ENCODE results near the gene CCNI.
"Not testable (repeated sequence)": the region's sequence is repeated elsewhere in the genome, so short reads cannot be mapped to it uniquely, and the experiment has no call there.

The CCNI gene, protein sequence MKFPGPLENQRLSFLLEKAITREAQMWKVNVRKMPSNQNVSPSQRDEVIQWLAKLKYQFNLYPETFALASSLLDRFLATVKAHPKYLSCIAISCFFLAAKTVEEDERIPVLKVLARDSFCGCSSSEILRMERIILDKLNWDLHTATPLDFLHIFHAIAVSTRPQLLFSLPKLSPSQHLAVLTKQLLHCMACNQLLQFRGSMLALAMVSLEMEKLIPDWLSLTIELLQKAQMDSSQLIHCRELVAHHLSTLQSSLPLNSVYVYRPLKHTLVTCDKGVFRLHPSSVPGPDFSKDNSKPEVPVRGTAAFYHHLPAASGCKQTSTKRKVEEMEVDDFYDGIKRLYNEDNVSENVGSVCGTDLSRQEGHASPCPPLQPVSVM

DNA sequence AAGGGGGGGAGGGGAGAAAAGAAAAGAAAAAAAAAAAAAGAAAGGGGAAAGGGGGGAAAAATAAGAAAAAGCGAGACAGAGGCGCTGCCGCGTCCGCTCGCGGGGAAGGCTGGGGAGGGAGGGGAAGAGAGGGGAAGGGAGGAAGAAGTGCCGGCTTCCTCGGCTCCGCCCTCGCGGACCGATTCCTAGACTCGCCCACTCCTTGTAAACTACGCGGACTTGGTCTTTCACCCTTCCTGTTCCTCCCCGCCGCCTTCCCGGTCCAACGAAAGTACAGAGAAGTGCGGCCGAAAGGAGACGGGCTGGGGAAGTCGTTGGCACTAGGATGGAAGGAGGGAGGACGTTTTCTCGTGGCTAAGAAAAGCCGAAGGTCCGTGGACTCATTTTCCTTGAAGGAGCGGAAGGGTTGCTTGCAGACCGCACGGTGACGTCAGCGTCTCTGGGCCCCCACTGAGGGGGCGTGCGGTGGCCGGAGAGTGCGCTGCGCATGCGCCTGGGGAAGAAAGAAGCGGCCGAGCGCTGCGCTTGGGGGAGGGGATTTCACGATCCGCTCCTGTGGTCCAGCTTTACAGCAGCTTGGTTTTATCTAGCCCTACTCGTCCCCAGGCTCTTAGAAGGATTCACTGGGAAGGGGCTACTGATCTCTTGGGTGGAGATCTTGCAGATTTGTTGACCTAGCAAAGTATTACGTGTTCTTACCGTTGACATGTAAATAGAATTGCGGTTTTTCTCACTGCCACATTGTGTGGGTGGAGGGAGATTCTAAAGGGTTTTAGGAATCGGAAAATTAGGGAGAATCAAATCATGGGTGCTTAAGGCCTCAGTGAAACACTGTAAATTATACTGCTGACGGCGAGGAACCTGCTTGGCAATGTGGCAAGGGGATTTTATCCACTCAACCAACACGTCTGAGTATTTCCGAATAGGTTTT is at the start of gene CCNI:
Gene CCNI (minus strand): TSS at position 121 of the 931 bp plus-strand sequence. CDS start 9,627 bp downstream, outside the sequence.
- DNase-seq (ENCODE audit: low spot score) = peak; percentile 97

DNA sequence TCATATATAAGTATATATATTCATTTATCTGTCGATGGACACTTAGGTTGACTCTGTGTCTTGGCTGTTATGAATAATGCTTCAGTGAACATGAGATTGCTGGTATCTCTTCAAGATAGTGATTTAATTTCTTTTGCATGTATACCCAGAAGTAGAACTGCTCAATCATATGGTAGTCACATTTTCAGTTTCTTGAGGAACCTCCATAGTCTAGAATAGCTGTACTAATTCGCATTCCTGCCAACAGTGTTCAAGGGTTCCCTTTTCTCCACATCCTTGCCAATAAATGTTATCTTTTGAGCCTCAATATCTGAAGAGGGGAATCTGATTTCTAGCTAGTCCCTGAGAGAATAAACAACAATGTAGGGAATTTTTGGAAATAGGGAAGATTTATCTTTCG is 48.8 kb upstream of the CCNI start:
- no peak for DNase-seq (ENCODE audit: low spot score)

DNA sequence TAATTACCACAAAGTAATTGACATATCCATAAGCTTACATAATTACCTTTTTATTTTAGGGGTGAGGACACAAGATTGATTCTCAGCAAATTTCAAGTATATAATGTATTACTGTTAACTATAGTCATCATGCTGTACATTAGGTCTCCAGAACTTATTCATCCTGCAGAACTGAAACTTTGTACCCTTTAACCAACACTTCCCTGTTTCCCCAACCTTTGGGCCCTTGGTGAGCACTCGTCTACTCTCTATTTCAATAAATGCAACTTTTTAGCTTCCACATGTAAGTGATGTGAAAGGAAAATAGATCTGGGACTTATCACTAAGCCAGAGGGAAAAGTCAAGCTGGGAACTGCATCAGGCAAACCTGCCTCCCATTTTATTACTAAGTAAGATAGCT is 47.6 kb upstream of the CCNI start:
- DNase-seq (ENCODE audit: low spot score) = no peak

DNA sequence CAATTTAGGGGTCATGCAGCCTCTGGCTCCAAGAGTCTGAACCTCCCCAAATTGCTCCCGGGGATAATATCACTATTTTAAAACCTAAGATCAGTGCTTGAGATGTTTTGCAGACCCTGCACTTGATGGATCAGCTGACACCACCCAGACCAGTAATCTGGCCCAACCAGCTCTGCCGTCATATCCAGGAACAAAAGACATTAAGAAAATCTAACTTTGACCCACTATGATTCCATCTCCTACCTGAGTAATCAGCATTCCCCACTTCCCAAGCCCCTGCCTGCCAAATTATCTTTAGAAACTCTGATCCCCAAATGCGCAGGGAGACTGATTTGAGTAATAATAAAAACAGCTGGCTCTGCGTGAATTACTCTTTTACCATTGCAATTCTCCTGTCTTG is 46.9 kb upstream of the CCNI start:
- no peak for DNase-seq (ENCODE audit: low spot score)

DNA sequence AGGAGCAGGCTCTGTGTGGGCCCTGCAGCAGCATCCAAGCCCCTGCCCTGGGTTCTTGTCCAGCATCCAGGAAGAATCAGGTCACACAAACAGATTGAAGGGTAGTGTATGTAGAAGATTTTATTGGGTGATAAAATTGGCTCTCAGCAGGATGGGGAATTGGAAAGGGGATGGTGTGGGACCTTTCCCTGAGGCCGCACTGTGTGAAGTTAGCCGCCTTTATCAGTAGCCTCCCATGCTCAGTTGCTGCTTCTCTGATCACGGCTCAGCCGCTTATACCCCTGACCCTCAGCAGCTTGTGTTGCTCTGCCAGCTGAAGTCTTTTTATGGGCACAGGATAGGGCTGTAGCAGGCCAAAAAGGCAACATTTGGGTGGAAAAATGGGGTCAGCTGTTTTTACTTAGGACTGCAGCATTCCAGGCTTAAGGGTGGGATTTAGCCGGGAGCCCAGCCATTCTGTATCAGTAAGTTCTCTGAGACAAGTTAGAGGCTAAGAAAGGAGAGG is 46.0 kb upstream of the CCNI start:
- no peak for DNase-seq (ENCODE audit: low spot score)

DNA sequence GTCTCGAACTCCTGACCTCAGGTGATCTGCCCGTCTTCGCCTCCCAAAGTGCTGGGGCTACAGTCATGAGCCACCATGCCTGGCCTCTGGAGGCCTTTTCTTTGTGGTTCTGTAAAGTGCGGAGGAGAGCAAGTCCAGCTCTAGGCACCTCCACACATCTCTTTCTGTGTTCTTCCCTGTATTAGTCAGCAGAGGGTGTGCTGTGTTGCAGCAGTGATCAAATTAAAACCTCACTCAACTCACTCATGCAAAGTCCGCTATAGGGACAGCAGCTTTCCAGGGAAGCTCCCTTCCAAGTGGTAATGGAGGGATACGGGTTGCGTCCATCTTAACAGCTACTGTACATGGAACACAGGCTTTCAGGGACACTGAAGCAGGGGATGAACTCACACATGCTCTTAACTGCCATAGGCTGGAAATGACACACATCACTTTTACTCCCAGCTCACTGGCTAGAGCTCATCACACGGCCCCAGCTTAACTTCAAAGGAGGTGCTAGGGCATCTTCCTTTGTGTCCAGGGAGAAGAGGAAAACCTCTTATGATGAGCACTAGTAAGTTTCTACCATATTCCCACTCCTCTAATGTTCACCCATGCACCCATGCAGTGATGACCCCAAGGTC is 45.2 kb upstream of the CCNI start:
- DNase-seq (ENCODE audit: low spot score) = no peak

DNA sequence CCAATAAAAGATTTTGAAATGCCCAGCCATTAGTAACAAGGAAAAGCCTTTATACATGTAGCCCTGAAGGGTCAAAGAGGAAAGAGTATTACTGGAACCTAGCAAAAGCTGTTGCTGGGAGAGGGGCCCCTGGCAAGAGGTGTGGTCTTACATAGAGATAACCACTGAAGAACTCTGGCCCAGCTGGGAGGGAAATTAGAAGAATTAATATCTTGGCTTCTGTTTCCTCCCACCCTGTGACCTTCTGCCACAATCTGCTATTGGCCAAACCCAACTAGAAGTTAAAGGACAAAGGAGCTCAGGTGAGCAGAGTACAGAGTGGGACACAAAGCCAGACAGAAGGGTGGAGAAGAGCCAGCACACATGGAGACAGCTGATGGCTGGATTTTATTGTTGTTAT is 41.9 kb upstream of the CCNI start:
- DNase-seq (ENCODE audit: low spot score) = no peak

DNA sequence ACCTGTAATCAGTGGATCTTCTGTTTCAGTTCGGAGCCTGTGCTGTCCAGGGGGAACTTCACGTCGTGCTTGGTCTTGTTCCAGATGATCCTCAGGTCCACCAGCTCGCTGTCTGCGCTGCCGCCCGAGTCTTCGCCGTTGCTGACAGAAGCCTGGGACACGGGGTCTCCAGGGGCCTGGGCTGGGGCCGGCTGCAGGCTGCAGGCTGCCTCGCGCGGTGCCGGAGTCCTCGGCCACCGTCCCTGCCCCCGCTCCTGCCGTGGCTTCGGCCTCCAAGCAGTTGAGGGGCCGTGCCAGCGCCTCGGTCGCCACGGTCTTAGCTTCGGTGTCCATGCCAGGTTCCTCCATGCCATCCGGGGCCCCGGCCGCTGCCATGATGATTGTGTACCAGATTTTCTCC is 37.3 kb upstream of the CCNI start:
- DNase-seq (ENCODE audit: low spot score) = no peak

DNA sequence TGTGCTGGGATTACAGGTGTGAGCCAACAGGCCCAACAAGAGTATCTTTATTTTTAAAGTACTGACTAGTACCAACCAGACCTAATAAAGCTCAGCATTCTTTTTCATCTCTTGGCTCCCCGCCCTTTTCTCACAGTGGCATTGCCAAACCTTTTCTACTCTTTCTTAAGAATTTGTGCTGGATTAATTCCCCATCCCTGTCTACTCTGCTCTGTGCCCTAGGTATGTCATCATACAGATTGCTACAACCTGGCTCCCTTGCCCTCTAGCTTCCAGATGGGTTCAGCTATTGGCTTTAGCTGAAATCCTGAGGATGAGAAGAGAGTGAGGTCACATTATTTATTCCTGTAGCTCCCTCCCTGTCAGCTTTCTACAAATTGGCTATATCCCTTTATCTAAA is 34.9 kb upstream of the CCNI start:
- DNase-seq (ENCODE audit: low spot score) = no peak

DNA sequence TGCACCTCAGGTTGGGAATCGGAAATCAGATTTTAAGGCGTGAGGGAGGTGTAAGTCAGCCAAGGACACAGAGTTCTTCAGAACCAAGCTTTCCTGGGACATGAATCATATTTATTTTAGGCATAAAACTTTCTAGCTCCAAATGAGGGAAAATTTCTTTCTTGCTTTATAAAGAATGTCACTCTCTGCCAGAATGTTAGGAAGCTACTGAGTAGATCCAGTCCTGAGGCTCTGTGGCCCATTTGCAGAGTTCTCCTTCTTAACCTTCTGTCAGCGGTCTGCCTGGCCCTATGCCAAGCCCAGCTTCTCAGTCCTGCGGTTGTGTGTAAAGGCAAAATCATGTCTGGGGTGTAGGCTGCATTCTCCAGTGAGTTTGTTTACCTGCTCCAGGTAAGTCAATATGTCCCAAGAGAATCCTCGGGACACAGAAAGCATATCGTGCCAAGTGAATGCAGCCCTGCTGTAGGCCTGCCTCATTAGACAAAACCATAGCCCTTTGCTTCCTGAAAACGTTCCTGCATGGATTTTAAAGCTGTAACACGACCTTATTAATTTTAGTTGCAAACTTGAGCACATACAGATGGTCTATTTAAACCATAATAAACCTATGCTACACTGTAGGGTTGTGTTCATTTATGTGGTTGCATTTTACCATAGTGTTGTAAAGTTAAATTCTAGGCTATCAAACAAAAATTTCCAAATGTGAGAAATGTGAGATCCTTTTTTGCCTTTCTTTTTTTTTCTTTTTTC is 29.2 kb upstream of the CCNI start:
- DNase-seq (ENCODE audit: low spot score) = no peak

DNA sequence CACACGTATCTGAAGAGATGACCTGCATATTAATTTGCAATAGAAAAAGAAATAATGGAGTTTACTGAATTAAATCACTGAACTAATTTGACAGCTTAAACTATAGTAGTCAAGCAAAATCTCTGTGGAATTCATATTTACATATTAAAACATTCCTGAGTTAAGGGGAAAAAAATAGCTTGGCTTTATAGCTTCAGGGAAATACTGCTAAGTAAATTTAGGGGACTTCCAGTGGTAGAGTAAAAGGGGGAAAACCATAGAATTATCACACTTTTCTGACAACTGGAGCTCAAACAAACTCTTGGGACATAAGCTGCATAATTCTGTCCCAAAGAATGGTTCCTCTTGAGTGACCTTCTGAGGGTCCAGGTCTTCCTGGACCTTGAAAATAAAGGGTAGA is 28.6 kb upstream of the CCNI start:
- no peak for DNase-seq (ENCODE audit: low spot score)

DNA sequence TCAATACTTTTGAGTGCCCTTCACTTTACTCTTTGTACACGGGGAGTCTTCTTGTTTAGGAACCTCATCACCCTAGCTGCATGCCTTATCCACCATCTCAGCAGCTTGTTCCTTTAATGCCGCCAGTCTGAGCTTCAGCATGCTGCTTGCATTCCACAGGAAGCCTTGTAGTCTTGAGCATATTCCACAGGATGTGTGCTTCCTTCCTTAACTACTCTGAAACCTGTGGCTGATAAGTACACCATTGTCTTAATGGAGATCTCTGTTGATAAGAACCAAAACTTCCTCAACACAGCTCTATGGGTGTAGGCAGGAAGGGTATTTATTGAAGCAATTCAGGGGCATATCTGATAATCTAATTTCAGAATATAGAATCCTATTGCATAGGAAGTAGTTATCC is 24.4 kb upstream of the CCNI start:
- DNase-seq (ENCODE audit: low spot score) = no peak

DNA sequence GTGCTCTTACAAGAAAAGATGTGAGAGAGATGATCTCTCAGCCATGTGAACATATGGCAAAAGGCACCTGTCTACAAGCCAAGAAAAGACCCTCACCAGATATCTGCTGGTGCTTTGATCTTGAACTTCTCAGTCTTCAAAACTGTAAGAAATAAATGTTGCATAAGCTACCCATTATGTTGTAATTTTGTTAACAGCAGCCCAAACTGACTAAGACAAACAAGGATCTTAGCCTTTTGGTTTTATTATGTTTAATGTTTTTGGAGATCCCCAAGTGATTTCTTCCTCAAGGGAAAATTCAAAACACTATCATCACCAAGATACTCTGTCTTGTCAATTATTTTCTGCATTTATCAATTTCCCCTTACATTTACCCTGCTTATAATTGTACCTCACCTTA is 21.8 kb upstream of the CCNI start:
- DNase-seq (ENCODE audit: low spot score) = no peak

DNA sequence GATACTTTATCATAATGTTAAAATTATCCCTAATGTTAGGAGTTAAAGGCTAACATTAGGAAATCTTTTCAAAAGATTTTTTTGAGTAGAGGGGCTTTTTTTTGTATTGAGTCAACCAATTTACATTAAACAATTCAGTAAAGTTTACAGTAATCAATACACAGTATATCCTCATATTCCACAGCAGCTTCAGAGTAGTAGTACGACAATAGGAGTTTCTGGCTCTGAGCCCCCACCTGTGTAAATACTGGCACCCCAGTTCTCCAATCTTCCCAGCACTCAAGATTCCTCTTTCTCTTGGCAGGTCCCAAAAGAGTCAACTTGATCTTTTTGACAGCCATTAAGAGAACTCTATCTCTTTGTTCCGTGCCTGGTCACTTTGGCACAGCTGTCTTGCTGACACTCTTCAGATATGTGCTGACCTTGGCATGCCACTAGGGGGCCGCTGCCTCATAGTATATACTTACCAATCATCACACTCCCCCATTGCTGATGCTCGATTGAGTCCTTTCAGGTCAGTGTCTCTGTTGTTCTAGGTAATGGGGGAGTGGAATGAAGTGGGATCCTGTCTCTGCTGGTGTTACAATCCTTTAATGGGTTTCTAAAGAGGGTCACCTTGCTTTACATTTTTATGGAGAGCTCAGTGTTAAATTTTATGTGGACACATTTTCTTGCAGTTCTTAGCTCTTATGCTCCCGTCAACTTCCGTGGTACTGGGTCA is 19.5 kb upstream of the CCNI start:
- DNase-seq (ENCODE audit: low spot score) = peak; percentile 73

DNA sequence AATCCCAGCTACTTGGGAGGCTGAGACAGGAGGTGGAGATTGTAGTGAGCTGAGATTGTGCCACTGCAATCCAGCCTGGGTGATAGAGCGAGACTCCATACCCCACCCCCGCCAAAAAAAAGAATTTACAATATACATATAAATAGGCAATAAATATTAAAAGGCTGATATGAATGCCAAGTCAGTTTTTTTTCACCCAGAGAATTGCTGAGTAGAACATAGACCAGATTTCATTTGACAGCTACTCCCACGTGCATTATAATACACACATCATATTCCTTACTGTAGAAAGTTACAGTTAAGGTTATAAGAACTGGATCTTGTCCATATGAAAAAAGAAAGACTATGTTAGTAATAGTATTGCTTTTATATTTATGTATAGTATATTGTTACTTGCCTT is 18.7 kb upstream of the CCNI start:
- no peak for DNase-seq (ENCODE audit: low spot score)

DNA sequence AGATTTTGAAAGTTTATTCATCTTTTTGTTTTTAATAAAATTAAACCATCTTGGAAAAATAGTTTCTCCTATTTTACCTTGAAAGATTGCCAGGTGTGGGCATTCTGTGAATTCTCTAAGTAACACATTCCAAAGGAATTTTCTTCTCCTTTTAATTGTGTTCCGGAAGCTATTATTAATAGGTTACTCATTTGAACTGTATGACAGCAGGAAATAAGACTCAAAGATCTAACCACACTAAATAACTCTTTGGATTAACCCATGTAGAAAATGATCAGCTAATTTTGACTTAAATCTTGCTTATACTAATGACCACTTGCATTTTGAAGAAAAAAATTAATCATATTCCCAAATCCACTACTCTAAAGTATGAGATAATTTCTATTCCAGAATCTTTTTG is 17.6 kb upstream of the CCNI start:
- DNase-seq (ENCODE audit: low spot score) = no peak

DNA sequence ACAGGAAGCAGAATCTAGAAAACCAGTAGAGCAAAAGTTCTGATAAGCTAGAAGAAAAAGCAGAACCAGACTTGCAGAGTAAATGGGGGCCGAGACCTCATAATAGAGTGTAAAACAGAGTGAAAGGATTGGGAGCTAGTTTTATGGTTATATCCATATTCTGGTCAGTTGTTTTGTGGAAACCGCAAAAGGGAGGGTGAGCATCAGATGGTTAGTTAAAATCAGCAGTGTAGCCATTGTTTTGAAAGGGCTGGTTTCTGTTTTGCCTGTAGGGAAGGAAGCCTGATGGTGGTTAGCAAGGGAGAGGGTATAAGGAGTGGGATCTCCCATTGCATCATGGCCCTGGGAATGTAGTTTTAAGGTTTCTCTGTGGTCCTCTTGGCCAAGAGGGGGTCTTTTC is 17.2 kb upstream of the CCNI start:
- DNase-seq (ENCODE audit: low spot score) = no peak

DNA sequence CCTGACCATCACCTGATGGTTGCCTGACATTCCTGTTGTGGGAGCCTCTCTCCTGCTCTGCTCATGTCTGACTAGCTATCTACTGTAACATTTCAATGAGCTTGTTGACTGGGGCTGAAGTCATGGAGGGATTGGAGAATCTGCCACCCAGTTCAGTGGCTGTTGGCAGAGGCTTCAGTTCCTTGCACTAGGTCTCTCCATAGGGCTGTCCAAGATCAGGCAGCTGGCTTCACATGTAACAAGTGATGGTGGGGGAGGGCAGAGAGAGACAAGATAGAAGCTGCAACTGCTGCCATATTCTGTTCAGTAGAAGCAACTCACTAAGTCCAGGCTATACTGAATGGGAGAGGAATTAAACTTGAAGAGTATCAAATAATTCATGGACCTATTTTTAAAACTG is 14.1 kb upstream of the CCNI start:
- DNase-seq (ENCODE audit: low spot score) = no peak

DNA sequence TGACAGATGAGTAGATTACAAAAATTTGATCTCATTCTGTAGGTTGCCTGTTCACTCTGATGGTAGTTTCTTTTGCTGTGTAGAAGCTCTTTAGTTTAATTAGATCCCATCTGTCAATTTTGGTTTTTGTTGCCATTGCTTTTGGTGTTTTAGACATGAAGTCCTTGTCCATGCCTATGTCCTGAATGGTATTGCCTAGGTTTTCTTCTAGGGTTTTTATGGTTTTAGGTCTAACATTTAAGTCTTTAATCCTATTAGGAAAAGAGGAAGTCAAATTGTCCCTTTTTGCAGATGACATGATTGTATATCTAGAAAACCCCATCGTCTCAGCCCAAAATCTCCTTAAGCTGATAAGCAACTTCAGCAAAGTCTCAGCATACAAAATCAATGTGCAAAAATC is 11.2 kb upstream of the CCNI start:
- not testable (repeated sequence) for DNase-seq (ENCODE audit: low spot score)

DNA sequence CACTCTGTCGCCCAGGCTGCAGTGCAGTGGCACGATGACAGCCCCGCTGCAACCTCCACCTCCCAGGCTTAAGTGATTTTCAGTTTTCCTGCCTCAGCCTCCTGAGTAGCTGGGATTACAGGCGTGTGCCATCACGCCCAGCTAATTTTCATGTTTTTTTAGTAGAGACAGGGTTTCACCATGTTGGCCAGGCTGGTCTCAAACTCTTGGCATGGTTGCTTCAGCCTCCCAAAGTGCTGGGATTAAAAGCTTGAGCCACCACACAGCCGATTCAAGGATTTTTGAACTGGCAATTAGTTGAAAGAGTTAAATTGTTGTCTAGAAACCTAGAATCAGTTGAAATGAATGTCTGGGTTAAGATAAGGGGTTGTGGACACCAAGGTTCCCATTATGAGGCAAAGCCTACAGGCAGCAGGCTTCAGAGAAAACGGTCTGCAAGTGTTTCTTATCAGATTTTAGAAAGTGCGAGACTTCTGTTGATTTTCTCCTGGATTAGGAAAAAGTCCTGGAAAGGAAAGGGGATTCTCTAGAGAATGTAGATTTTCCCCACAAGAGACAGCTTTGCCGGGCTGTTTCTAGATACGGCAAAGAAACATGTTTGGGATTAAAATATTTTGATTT is 8.3 kb upstream of the CCNI start:
- DNase-seq (ENCODE audit: low spot score) = no peak
